GM19455 (cell line): ENCODE measurements around the gene BTBD10.
A peak's percentile ranks its signal among the peaks of the same experiment; 100 is the strongest.

Experiments
- ATAC-seq: cut with Tn5 transposase; IDR thresholded peaks from one replicate; pipeline ENCODE4 v1.9.1; 2021; ENCODE audit not compliant: unreplicated experiment

BTBD10 gene

GRCh38 chr11:13462901-13463778, at the start of gene BTBD10:
Gene BTBD10, minus strand, starts transcription at chr11:13463222. Its CDS starts 18,098 bp downstream, at chr11:13445124.
- peak; percentile 94 for ATAC-seq

- no peak for ATAC-seq
Observed at GRCh38 chr11:13503393-13503792, 40.4 kb upstream of the BTBD10 start.

- ATAC-seq, result no peak
Observed at GRCh38 chr11:13502492-13502891, 39.5 kb upstream of the BTBD10 start.

GRCh38 chr11:13495929-13496328, 32.9 kb upstream of the BTBD10 start, which contains the start of gene PTH:
Gene PTH, minus strand, starts transcription at chr11:13495997. Its CDS starts 3,142 bp downstream, at chr11:13492855.
- ATAC-seq, result no peak

- ATAC-seq, result no peak
Observed at GRCh38 chr11:13494051-13494450, 31.0 kb upstream of the BTBD10 start.

- ATAC-seq, result peak; percentile 82
Observed at GRCh38 chr11:13487661-13488030, 24.6 kb upstream of the BTBD10 start.

- peak; percentile 89 for ATAC-seq
Observed at GRCh38 chr11:13486926-13487660, 24.1 kb upstream of the BTBD10 start.

- ATAC-seq, result no peak
Observed at GRCh38 chr11:13480198-13480597, 17.2 kb upstream of the BTBD10 start.

GRCh38 chr11:13479688-13480087, 16.7 kb upstream of the BTBD10 start:
- ATAC-seq, result no peak

GRCh38 chr11:13475091-13475490, 12.1 kb upstream of the BTBD10 start:
- ATAC-seq, result no peak

GRCh38 chr11:13473013-13473722, 10.1 kb upstream of the BTBD10 start:
- no peak for ATAC-seq

GRCh38 chr11:13468750-13469149, 5.7 kb upstream of the BTBD10 start:
- no peak for ATAC-seq

GRCh38 chr11:13465909-13466371, 2.9 kb upstream of the BTBD10 start:
- ATAC-seq, result no peak

GRCh38 chr11:13463779-13464290, 813 bp upstream of the BTBD10 start:
- ATAC-seq, result no peak

- peak; percentile 49 for ATAC-seq
Observed at GRCh38 chr11:13462311-13462900, 616 bp downstream of the BTBD10 start.

- ATAC-seq, result no peak
Observed at GRCh38 chr11:13461291-13461690, 1.7 kb downstream of the BTBD10 start.

- no peak for ATAC-seq
Observed at GRCh38 chr11:13450832-13451397, 12.1 kb downstream of the BTBD10 start.

GRCh38 chr11:13449522-13449921, 13.5 kb downstream of the BTBD10 start:
- ATAC-seq, result no peak

- no peak for ATAC-seq
Observed at GRCh38 chr11:13448876-13449275, 14.1 kb downstream of the BTBD10 start.

- ATAC-seq, result no peak
Observed at GRCh38 chr11:13446444-13446843, 16.6 kb downstream of the BTBD10 start.
